Adipocyte (in vitro differentiated cells): ENCODE measurements around the gene FNBP1L.
"Not testable (repeated sequence)": the region's sequence is repeated elsewhere in the genome, so short reads cannot be mapped to it uniquely, and the experiment has no call there.

Experiments
- DNase-seq: peaks from one replicate; pipeline ENCODE4 v3.0.0-alpha.2; 2015; ENCODE audit warnings: low read depth
- H3K27me3 ChIP-seq: replicated peaks from 2 replicates; pipeline ENCODE4 v1.7.0; 2013; ENCODE audit warnings: mild to moderate bottlenecking, low read length, moderate library complexity; ENCODE audit not compliant: control insufficient read depth, insufficient read depth
- H3K36me3 ChIP-seq: 2 replicates; pipeline ENCODE4 v1.7.0; 2013; ENCODE audit warnings: low read length, mild to moderate bottlenecking, moderate library complexity; ENCODE audit not compliant: control insufficient read depth, insufficient read depth, severe bottlenecking
- H3K4me1 ChIP-seq: 2 replicates; pipeline ENCODE4 v1.7.0; 2013; ENCODE audit warnings: mild to moderate bottlenecking, low read length, moderate library complexity; ENCODE audit not compliant: control insufficient read depth, insufficient read depth
- H3K4me3 ChIP-seq: 2 replicates; pipeline ENCODE4 v1.7.0; 2013; ENCODE audit warnings: mild to moderate bottlenecking, low read length, moderate library complexity
- H3K9ac ChIP-seq: 2 replicates; pipeline ENCODE4 v1.7.0; 2013; ENCODE audit warnings: mild to moderate bottlenecking, low read length, moderate library complexity
- H3K9me3 ChIP-seq: 2 replicates; pipeline ENCODE4 v1.7.0; 2013; ENCODE audit warnings: mild to moderate bottlenecking, low read length, moderate library complexity; ENCODE audit not compliant: control insufficient read depth

FNBP1L gene

DNA sequence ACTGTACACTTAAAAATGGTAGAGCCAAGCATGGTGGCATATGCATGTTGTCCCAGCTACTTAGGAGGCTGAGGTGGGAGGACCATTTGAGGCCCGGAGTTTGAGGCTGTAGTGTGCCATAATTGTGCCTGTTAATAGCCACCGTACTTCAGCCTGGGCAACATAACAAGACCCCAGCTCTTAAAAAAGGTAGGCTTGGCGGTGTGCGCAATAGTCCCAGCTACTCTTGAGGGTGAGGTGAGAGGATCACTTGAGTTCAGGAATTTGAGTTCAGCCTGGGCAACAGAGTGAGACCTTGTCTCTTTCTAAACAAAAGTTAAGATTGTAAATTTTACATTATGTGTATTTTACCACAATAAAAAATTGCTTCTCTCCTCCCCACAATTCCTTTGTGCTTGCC is 19.7 kb downstream of the FNBP1L start:
- no peak overlapping the region for H3K4me3 ChIP-seq
- peaks cover 7% of the 10 kb centered on the region for H3K9me3 ChIP-seq
- H3K4me1 ChIP-seq, result peaks cover 9% of the 10 kb centered on the region
- no peaks in the 10 kb centered on the region for H3K27me3 ChIP-seq
- H3K36me3 ChIP-seq, result no peaks in the 10 kb centered on the region
- DNase-seq, result no peak
- no peak overlapping the region for H3K9ac ChIP-seq

DNA sequence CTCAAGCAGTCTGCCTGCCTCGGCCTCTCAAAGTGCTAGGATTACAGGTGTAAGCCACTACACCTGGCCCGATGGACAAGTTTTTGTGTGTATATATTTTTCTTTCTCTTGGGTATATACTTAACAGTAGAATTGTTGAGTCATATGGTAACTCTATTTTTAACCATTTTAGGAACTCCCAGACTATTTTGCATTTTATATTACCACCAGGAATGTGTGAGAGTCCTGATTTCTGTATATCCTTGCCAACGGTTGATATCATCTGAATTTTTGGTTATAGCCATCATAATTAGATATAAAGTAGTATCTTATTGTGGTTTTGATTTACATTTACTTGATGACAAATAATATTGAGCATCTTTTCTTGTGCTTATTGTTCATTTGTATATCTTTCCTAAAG is 20.7 kb downstream of the FNBP1L start:
- Histone ChIP-seq H3K27me3 (no peaks in the 10 kb centered on the region), H3K4me3 (no peak overlapping the region), H3K9me3 (peaks cover 7% of the 10 kb centered on the region), H3K4me1 (peaks cover 9% of the 10 kb centered on the region), H3K9ac (no peak overlapping the region), H3K36me3 (no peaks in the 10 kb centered on the region)
- no peak for DNase-seq

DNA sequence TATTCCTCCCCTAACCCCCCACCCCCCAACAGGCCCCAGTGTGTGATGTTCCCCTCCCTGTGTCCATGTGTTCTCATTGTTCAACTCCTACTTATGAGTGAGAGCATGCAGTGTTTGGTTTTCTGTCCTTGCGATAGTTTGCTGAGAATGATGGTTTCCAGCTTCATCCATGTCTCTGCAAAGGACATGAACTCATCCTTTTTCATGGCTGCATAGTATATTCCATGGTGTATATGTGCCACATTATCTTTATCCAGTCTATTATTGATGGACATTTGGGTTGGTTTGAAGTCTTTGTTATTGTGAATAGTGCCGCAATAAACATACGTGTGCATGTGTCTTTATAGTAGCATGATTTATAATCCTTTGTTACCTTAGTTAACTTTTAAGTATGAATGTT is 21.3 kb downstream of the FNBP1L start:
- H3K4me3 ChIP-seq, H3K4me1 ChIP-seq, DNase-seq, H3K27me3 ChIP-seq, H3K9me3 ChIP-seq, H3K36me3 ChIP-seq, H3K9ac ChIP-seq: not testable (repeated sequence)

DNA sequence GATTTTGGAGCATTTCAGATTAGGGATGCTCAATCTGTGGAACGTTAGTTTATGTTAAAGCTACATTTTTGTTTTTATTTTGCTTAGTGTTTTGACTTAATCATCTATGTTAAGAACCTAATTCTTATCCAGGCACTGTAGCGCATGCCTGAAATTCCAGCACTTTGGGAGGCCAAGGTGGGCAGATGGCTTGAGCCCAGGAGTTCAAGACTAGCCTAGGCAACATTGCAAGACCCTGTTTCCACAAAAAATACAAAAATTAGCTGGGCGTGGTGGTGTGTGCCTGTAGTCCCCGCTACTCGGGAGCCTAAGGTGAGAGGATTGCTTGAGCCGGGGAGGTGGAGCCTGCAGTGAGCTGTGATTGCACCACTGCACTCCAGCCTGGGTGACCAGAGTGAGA is 23.4 kb downstream of the FNBP1L start:
- H3K9me3 ChIP-seq, result no peaks in the 10 kb centered on the region
- peaks cover 24% of the 10 kb centered on the region for H3K4me1 ChIP-seq
- no peak overlapping the region for H3K9ac ChIP-seq
- DNase-seq, result no peak
- no peaks in the 10 kb centered on the region for H3K36me3 ChIP-seq
- no peak overlapping the region for H3K4me3 ChIP-seq
- H3K27me3 ChIP-seq, result no peaks in the 10 kb centered on the region

DNA sequence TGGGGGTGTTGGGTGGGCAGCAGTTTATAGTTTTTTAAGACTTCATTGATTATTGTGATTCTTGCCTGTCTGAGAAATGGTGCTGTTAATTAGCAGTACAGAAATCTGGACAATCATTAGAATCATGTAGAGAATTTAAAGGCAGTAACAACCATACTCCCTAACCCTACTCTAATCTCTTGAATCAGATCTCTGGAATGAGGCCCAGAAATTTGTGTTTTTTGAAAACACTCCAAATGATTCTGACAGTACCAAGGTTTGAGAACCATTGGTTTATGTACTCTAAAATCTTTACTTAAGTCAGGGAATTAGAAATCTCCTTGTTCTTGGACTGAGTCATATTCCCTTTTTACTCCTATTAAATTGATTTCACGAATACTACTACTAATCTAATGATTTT is 24.0 kb downstream of the FNBP1L start:
- no peaks in the 10 kb centered on the region for H3K9me3 ChIP-seq
- peaks cover 25% of the 10 kb centered on the region for H3K4me1 ChIP-seq
- no peak overlapping the region for H3K4me3 ChIP-seq
- DNase-seq, result peak; percentile 79
- no peaks in the 10 kb centered on the region for H3K36me3 ChIP-seq
- H3K27me3 ChIP-seq, result no peaks in the 10 kb centered on the region
- no peak overlapping the region for H3K9ac ChIP-seq

DNA sequence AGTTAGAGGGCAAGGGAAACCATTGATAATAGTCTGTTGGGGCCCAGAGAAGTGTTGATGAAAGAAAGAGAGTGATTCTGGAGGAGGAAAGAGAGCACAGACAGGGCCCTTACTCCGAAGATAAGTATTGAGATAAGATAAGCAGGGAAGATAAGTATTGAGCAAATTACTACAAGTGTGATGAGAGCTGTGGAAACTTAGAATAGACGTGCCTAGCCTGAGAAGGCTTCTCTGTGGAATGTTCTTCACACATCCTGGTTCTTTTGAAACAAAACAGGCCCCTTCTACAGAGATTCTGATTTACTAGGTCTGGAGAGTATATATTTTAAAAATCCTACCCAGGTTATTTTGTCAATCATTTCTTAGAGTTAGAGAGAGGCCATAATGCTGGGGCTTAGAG is 26.4 kb downstream of the FNBP1L start:
- no peaks in the 10 kb centered on the region for H3K27me3 ChIP-seq
- no peak overlapping the region for H3K4me3 ChIP-seq
- peaks cover 25% of the 10 kb centered on the region for H3K4me1 ChIP-seq
- H3K9me3 ChIP-seq, result peaks cover 4% of the 10 kb centered on the region
- no peaks in the 10 kb centered on the region for H3K36me3 ChIP-seq
- no peak overlapping the region for H3K9ac ChIP-seq
- no peak for DNase-seq

DNA sequence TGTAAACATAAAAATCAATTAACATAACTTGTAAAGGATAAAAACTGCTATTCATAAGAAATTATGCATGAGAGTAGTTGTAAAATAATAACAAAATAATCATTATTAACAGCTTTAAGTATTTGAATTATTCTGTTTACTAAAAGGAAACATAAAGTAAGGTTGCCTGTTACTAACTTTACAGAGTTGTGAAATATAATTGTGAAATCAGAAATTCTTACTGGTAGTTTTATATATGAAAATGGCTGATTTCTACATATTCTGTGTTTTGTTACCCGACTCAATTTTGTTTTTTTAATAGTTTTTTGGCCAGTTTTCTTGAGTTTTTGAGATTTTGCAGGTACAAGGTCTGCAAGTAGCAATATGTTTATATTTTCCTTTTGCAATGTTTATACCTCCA is 27.8 kb downstream of the FNBP1L start:
- Histone ChIP-seq H3K9me3 (peaks cover 6% of the 10 kb centered on the region), H3K27me3 (no peaks in the 10 kb centered on the region)
- DNase-seq, result peak; percentile 71

DNA sequence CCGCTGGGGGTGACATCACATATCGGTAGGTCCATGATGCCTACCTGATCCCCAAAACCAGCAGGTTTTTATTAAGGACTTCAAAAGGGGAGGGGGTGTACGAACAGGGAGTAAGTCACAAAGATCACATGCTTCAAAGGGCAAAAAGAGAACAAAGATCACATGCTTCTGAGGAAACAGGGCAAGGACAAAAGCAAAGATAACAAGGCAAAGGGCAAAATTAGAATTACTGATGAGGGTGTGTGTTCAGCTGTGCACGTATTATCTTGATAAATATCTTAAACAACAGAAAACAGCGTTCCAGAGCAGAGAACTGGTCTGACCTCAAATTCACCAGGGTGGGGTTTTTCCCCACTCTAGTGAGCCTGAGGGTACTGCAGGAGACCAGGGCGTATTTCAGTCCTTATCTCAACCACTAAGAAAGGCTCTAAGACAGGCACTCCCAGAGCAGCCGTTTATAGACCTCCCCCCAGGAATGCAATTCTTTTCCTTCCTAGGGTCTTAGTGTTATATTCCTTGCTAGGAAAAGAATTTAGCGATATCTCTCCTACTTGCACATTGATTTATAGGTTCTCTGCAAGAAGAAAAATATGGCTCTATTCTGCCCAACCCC is 31.3 kb downstream of the FNBP1L start:
- H3K36me3 ChIP-seq, H3K9me3 ChIP-seq, H3K4me3 ChIP-seq, H3K9ac ChIP-seq, DNase-seq, H3K27me3 ChIP-seq: not testable (repeated sequence)
- peaks cover 16% of the 10 kb centered on the region for H3K4me1 ChIP-seq

More for the DNA sequence above, 27.8 kb downstream of the FNBP1L start:
- Histone ChIP-seq H3K9ac (no peak overlapping the region), H3K36me3 (no peaks in the 10 kb centered on the region), H3K4me1 (peaks cover 25% of the 10 kb centered on the region), H3K4me3 (peak overlapping the region; percentile 32)

DNA sequence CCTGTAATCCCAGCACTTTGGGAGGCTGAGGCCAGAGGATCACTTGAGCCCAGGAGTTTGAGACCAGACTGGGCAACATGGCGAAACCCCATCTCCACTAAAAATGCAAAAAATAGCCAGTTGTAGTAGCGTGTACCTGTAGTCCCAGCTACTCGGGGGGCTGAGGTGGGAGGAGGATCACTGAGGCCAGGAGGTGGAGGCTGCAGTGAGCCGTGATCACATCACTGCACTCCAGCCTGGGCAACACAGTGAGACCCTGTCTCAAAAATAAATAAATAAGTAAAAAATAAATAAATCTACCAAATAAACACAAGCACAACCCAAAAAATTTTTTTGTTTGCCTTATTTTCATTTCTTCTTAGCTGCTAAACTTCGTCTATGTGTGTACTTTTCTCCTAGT is 34.0 kb downstream of the FNBP1L start:
- H3K9ac ChIP-seq, H3K36me3 ChIP-seq, H3K9me3 ChIP-seq: not testable (repeated sequence)

DNA sequence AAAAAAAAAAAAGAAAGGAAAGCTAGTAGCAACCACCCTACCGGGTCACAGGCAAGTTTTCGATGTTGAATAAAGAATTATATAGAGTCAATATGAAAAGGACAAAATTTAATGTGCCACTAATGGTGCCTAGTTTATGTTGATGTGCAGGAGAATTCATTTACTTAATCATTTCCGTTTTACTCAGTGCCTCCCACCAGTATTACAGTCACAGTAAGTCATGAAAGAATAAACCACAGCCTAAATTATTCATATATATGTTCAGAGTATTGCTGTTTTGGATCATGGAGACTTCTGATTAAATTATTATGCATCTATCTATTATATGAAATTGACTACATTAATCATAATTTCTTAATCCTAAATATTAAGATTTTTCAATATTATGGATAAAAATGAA is 35.3 kb downstream of the FNBP1L start:
- Histone ChIP-seq H3K9ac (no peak overlapping the region), H3K4me3 (no peak overlapping the region), H3K27me3 (no peaks in the 10 kb centered on the region), H3K4me1 (no peaks in the 10 kb centered on the region), H3K9me3 (peaks cover 6% of the 10 kb centered on the region), H3K36me3 (no peaks in the 10 kb centered on the region)
- no peak for DNase-seq

More for the DNA sequence above, 34.0 kb downstream of the FNBP1L start:
- H3K4me1 ChIP-seq, H3K27me3 ChIP-seq, H3K4me3 ChIP-seq, DNase-seq: not testable (repeated sequence)

DNA sequence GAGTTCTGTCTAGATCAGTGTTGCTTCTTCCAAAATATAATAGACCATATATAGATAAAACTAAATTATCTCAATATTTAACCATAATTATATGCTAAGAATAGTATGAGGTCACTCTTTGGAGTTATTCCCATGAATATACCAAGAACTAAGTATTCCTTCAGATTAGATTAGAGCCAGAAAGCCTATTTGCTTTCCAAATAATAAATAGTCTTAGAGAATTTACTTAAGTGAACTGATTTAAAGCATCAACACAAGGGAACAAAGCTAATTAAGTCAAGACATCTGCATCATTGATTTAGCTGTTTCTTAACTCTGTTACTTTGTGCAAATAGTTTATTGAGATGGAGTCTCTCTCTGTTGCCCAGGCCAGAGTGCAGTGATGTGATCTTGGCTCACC is 35.7 kb downstream of the FNBP1L start:
- no peak overlapping the region for H3K4me3 ChIP-seq
- no peaks in the 10 kb centered on the region for H3K36me3 ChIP-seq
- no peaks in the 10 kb centered on the region for H3K4me1 ChIP-seq
- H3K27me3 ChIP-seq, result no peaks in the 10 kb centered on the region
- no peak for DNase-seq
- no peak overlapping the region for H3K9ac ChIP-seq
- peaks cover 6% of the 10 kb centered on the region for H3K9me3 ChIP-seq

DNA sequence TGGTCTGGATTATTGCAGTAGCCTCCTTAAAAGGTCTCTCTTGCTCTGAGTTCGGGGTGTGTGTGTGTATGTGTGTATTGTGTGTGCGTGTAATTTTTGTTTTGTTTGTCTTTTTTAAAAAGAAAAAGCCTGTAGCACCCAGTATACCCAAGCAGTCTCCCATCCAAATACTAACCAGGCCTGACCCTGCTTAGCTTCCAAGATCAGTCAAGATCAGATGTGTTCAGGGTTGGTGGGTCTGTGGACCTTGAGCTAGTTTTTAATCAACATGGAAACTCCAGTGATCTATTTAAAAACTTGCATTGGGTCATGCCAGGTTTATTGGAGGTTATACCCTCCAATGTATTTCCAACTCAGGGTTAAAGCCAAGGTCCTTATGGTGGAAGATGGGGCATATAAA is 40.3 kb downstream of the FNBP1L start:
- H3K27me3 ChIP-seq, result no peaks in the 10 kb centered on the region
- no peak overlapping the region for H3K9ac ChIP-seq
- H3K36me3 ChIP-seq, result no peaks in the 10 kb centered on the region
- no peak for DNase-seq
- peaks cover 10% of the 10 kb centered on the region for H3K4me1 ChIP-seq
- H3K4me3 ChIP-seq, result no peak overlapping the region
- H3K9me3 ChIP-seq, result no peaks in the 10 kb centered on the region
